Upper lobe of left lung (tissue), 6 donors: ENCODE measurements around the gene DNAJB2. TPM values are rescaled to one million over a fixed set of nuclear protein-coding genes. Genes with fewer than 3 reads are reported as not detected.

ENCODE experiments used
- ATAC-seq, 2 donors: fragments of 200-7000 bp; cut with Tn5 transposase; one replicate each; pipeline ENCODE4 v1.9.1; 2022; ENCODE audit warnings: mild to moderate bottlenecking in 2 of 2, moderate library complexity in 2 of 2; ENCODE audit not compliant: low FRiP score in 2 of 2
- DNase-seq, 2 donors: peaks; one replicate each; pipeline ENCODE4 v3.0.0-alpha.2; 2019 to 2020
- H3K27ac ChIP-seq, 4 donors: fragments of 200-600 bp; sonication (generic); one replicate each; pipeline ENCODE4 v1.5.1; 2016 to 2019
- H3K27me3 ChIP-seq, 4 donors: fragments of 200-600 bp; sonication (generic); one replicate each; pipeline ENCODE4 v1.5.1; 2017 to 2019
- H3K36me3 ChIP-seq, 4 donors: fragments of 200-600 bp; sonication (generic); one replicate each; pipeline ENCODE4 v1.5.1; 2016 to 2019
- H3K4me1 ChIP-seq, 4 donors: fragments of 200-600 bp; sonication (generic); one replicate each; pipeline ENCODE4 v1.5.1; 2018 to 2019
- H3K4me3 ChIP-seq, 4 donors: fragments of 200-600 bp; sonication (generic); one replicate each; pipeline ENCODE4 v1.5.1; 2017 to 2019; ENCODE audit warnings: mild to moderate bottlenecking in 2 of 4, moderate library complexity in 1 of 4
- H3K9me3 ChIP-seq, 4 donors: fragments of 200-600 bp; sonication (generic); one replicate each; pipeline ENCODE4 v1.5.1; 2018 to 2019
- CTCF ChIP-seq, 6 experiments: fragments of 450-650 bp in 4 of 6; fragments of 200-600 bp in 2 of 6; sonication (generic) in 2 of 6; IDR thresholded peaks; one replicate each; pipeline ENCODE4 v1.5.1; 2016 to 2019; ENCODE audit warnings: antibody characterized with exemption in 6 of 6
- EP300 ChIP-seq, 4 donors: sonication (generic); formaldehyde crosslinking; IDR thresholded peaks; one replicate each; pipeline ENCODE4 v1.5.1; 2017; ENCODE audit warnings: antibody characterized with exemption in 4 of 4, control low read depth in 2 of 4
- POLR2A ChIP-seq, 4 donors: fragments of 450-650 bp; IDR thresholded peaks; one replicate each; pipeline ENCODE4 v1.5.1; 2016 to 2017; ENCODE audit warnings: antibody characterized with exemption in 4 of 4, mild to moderate bottlenecking in 2 of 4
- POLR2AphosphoS5 ChIP-seq, 2 donors: sonication (generic); formaldehyde crosslinking; IDR thresholded peaks; one replicate each; pipeline ENCODE4 v1.5.1; 2017; ENCODE audit warnings: antibody characterized with exemption in 2 of 2
- WGBS, 2 donors: methylation state at CpG; one replicate each; pipeline ENCODE4 v1.1.5; 2017 to 2018; 5-methylcytosine and 5-hydroxymethylcytosine counted together
- total RNA-seq, 6 donors: library from RNA; depleted of rRNA in 4 of 6; stranded (reverse); fragments of >200 nt in 4 of 6; gene quantifications; one replicate each; pipeline versions ENCODE4 v1.1.0 to v1.2.1, GENCODE V29; 2016 to 2021
- donor health status: DM: no; HTN: no; CAD: no; lungs with moderate emphysema.
- donor health status: DM: no; HTN: yes; CAD: no; lungs with severe emphysema.

The DNAJB2 gene
- total RNA-seq, 6 donors from 2014 or later = 58.6 to 86.1 (median 75.5) TPM

GRCh38 chr2:219248845-219249202, 30.3 kb upstream of the DNAJB2 start:
- no peak for ATAC-seq
- WGBS, 2 donors = 66 to 74% methylated on average over 2 of the region's 2 CpGs
- Histone ChIP-seq H3K36me3 (peaks cover 2 to 37% (median 11%) of the 10 kb centered on the region in 4 donors), H3K4me3 (peak overlapping the region in 3 of 4 donors; percentile 12 to 31 (median 18)), H3K27ac (peak overlapping the region; percentile 77 to 96 (median 96)), H3K4me1 (peaks cover 70 to 95% (median 77%) of the 10 kb centered on the region in 4 donors), H3K9me3 (no peaks in the 10 kb centered on the region), H3K27me3 (no peaks in the 10 kb centered on the region)
- DNase-seq = no peak
- TF ChIP-seq POLR2AphosphoS5 (IDR thresholded peaks at IDR 0.05) (no peak), EP300 (IDR thresholded peaks at IDR 0.05) (no peak), CTCF (IDR thresholded peaks at IDR 0.05) (no peak), POLR2A (IDR thresholded peaks at IDR 0.05) (no peak)

GRCh38 chr2:219249203-219249980, 29.8 kb upstream of the DNAJB2 start:
- peak in 2 of 4 donors; percentile 48 to 67 for TF ChIP-seq POLR2A (IDR thresholded peaks at IDR 0.05)
- TF ChIP-seq CTCF (IDR thresholded peaks at IDR 0.05) = peak in 1 of 6 experiments; percentile 5
- TF ChIP-seq EP300 (IDR thresholded peaks at IDR 0.05) = no peak
- TF ChIP-seq POLR2AphosphoS5 (IDR thresholded peaks at IDR 0.05) = peak; percentile 71 to 82
- ATAC-seq = peak; percentile 7 to 74
- WGBS, 2 donors = 12% methylated on average over 7 of the region's 7 CpGs; no CpG with 5 or more reads in 1 of the 2 donors
- Histone ChIP-seq H3K27me3 (no peaks in the 10 kb centered on the region), H3K9me3 (no peaks in the 10 kb centered on the region), H3K27ac (peak overlapping the region; percentile 77 to 96 (median 96)), H3K4me1 (peaks cover 74 to 94% (median 81%) of the 10 kb centered on the region in 4 donors), H3K36me3 (peaks cover 2 to 37% (median 11%) of the 10 kb centered on the region in 4 donors), H3K4me3 (peak overlapping the region in 3 of 4 donors; percentile 12 to 31 (median 18))
- peak in 1 of 2 donors; percentile 93 for DNase-seq

- WGBS, 2 donors = 61 to 67% methylated on average over 12 to 22 of the region's 22 CpGs
- Histone ChIP-seq H3K4me3 (peak overlapping the region in 3 of 4 donors; percentile 12 to 31 (median 18)), H3K27ac (peak overlapping the region; percentile 77 to 96 (median 96)), H3K36me3 (peaks cover 2 to 37% (median 11%) of the 10 kb centered on the region in 4 donors), H3K27me3 (no peaks in the 10 kb centered on the region), H3K9me3 (no peaks in the 10 kb centered on the region), H3K4me1 (peaks cover 74 to 95% (median 82%) of the 10 kb centered on the region in 4 donors)
- peak in 1 of 2 donors; percentile 78 for DNase-seq
- no peak for ATAC-seq
- TF ChIP-seq EP300 (IDR thresholded peaks at IDR 0.05) (no peak), POLR2A (IDR thresholded peaks at IDR 0.05) (no peak), POLR2AphosphoS5 (IDR thresholded peaks at IDR 0.05) (no peak), CTCF (IDR thresholded peaks at IDR 0.05) (no peak)
These were observed 29.0 kb upstream of the DNAJB2 start for GRCh38 chr2:219250049-219250781.

- TF ChIP-seq CTCF (IDR thresholded peaks at IDR 0.05) = no peak
- no peak for TF ChIP-seq POLR2AphosphoS5 (IDR thresholded peaks at IDR 0.05)
- no peak for TF ChIP-seq POLR2A (IDR thresholded peaks at IDR 0.05)
- TF ChIP-seq EP300 (IDR thresholded peaks at IDR 0.05) = no peak
- 64 to 71% methylated on average over 4 to 6 of the region's 6 CpGs for WGBS, 2 donors
- ATAC-seq = no peak
- H3K36me3 ChIP-seq = peaks cover 2 to 36% (median 11%) of the 10 kb centered on the region in 4 donors
- no peak for DNase-seq
- no peaks in the 10 kb centered on the region for H3K9me3 ChIP-seq
- H3K27ac ChIP-seq = peak overlapping the region; percentile 70 to 96 (median 93)
- H3K4me3 ChIP-seq = peak overlapping the region in 3 of 4 donors; percentile 59 to 73 (median 66)
- H3K4me1 ChIP-seq = peaks cover 65 to 84% (median 73%) of the 10 kb centered on the region in 4 donors
- no peaks in the 10 kb centered on the region for H3K27me3 ChIP-seq
These were observed 27.5 kb upstream of the DNAJB2 start for GRCh38 chr2:219251656-219252055.
